Cortex of kidney (tissue), 1 donor: ENCODE data around the gene SFTPA1.
"Not testable (repeated sequence)": the region's sequence is repeated elsewhere in the genome, so short reads cannot be mapped to it uniquely, and the experiment has no call there.

Experiments used
- DNase-seq: peaks from one replicate; lab custom pipeline; 2025; lab: John Stamatoyannopoulos, UW

Gene SFTPA1

GRCh38 chr10:79611193-79611976 lies 646 bp downstream of the SFTPA1 start:
- DNase-seq = not testable (repeated sequence)

- DNase-seq = no peak
These were observed 4.8 kb downstream of the SFTPA1 start for GRCh38 chr10:79615577-79615976.

- DNase-seq = no peak
These were observed 5.4 kb downstream of the SFTPA1 start for GRCh38 chr10:79616164-79616563.

- not testable (repeated sequence) for DNase-seq
These were observed 12.9 kb downstream of the SFTPA1 start for GRCh38 chr10:79623663-79624062.

- DNase-seq = no peak
These were observed 16.3 kb downstream of the SFTPA1 start for GRCh38 chr10:79627075-79627474.

- no peak for DNase-seq
These were observed 17.3 kb downstream of the SFTPA1 start for GRCh38 chr10:79628083-79628482.

- DNase-seq = no peak
These were observed 18.5 kb downstream of the SFTPA1 start for GRCh38 chr10:79628988-79629954.

GRCh38 chr10:79629955-79630327 lies 19.2 kb downstream of the SFTPA1 start:
- DNase-seq = no peak

GRCh38 chr10:79636654-79637199 lies 26.0 kb downstream of the SFTPA1 start:
- DNase-seq = not testable (repeated sequence)

GRCh38 chr10:79638318-79638717 lies 27.6 kb downstream of the SFTPA1 start:
- no peak for DNase-seq

- not testable (repeated sequence) for DNase-seq
These were observed 42.0 kb downstream of the SFTPA1 start for GRCh38 chr10:79652695-79653094.

GRCh38 chr10:79663287-79663686 lies 52.5 kb downstream of the SFTPA1 start:
- not testable (repeated sequence) for DNase-seq

GRCh38 chr10:79664686-79665085 lies 53.9 kb downstream of the SFTPA1 start:
- DNase-seq = not testable (repeated sequence)
